ENCODE results near the gene ADRM1.

The ADRM1 gene

DNA sequence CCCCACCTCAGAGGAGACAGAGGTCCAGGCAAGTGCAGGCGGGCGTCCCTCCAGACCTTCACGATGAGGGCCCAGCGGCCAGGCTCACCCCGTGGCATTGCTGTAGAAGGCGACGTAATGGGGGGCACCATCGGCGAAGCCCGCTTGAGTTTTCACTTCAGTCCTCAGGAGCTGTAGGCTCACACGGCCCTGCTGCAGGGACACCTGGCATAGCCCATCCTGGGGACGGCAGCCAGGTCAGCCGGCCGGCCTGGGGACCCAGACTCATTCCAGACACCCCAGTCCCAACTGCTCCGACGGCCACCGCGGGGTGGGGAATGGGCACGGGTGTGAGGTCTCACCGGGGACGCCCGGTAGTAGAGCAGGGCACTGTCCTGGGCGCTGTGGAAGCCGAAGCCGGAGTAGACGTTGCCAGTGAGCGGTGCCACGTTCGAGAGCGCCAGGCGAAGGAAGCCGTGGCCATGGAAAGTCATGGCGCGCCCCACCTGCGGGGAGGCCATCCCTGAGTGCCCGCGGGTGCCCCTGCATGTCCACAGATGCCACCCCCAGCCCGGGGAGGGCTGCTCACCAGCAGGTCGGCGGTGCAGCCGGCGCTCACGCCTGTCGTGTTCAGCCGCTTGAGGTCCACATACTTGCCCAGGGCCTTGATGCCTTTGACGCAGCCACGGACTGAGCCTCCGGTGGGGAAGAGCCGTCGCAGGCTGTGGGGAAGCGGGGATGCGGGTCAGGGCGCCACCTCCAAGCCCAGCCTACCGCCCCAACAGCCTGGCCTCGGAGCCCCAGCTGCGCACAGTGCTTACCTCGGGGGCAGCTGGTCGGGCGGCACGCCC lies 9.2 kb downstream of the ADRM1 start:
- no peak for DNase-seq (ENCODE audit: low read depth, low spot score)

DNA sequence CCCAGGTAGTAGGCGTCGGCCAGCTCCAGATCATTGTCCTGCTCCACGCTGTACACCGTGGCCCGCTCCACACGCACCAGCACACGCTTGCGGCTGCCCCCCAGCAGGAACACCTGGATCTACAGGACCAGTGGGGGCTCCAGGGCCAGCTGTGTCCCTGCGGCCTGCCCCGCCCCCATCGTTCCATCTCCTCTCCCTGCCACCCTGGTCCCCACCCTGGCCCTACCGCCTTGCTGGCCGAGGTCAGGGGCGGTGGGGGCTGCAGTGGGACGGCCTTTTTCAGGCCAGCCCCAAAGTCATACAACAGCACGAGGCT lies 9.8 kb downstream of the ADRM1 start:
- no peak for DNase-seq (ENCODE audit: low read depth, low spot score)

DNA sequence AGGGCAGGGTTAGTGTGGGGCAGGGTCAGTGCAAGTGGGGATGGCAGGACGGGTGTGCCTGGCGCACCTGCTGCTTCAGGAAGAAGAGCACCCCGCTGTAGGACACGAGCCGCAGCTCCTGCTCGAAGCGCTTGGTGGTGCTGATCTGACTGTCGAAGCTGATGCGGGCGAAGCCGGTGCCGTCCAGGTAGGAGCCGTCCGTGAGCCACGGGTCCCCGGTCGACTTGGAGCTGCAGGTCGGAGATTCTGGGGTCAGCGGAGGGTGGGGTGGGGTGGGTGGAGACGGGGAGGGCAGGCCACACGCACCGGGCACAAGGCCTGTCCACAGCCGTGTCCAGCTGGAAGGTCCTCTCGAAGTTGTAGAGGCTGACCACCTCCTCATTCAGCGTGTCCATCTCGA lies 10.2 kb downstream of the ADRM1 start:
- no peak for DNase-seq (ENCODE audit: low read depth, low spot score)

DNA sequence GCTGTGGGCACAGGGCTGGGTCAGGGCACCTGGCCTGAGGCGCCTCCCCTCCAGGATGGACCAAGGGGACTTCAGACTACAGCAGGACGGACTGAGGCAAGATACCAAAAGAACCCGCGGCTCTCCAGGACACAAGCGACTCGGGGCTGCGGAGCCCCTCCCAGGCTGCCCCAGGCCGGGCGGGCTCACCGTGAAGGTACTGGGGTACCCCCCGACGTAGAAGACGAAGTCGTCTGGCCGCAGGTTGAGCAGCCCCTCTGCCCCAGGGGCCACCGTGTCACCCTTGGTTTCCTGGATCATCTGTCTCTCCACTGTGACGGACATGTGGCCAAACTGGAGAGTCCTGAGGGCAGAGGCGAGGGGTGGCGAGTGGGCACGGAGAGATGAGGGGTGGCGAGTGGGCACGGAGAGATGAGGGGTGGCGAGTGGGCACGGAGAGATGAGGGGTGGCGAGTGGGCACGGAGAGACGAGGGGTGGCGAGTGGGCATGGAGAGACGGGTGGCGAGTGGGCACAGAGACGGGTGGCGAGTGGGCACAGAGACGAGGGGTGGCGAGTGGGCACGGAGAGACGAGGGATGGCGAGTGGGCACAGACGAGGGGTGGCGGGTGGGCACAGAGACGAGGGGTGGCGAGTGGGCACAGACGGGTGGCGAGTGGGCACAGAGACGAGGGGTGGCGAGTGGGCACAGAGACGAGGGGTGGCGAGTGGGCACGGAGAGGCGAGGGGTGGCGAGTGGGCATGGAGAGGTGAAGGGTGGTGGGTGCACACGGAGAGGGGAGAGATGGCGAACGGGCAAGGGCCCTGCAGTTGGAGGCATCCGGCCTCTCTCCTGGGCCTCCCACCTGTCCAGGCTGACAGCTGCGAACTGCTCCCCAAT lies 10.9 kb downstream of the ADRM1 start:
- no peak for DNase-seq (ENCODE audit: low read depth, low spot score)

DNA sequence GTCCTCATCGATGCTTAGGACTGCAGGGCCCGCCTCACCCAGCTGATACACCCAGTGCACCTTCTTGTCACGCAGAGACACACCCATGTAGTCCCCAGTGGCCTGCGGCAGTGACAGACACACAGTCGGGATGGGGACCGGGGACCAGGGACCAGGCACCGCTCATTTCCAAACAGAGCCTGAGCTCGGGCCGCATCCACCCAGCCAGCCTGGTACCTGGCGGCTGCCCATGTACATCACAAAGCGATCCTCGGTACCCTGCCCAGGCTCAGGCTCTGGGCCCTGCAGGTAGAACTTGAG lies 11.5 kb downstream of the ADRM1 start:
- no peak for DNase-seq (ENCODE audit: low read depth, low spot score)

DNA sequence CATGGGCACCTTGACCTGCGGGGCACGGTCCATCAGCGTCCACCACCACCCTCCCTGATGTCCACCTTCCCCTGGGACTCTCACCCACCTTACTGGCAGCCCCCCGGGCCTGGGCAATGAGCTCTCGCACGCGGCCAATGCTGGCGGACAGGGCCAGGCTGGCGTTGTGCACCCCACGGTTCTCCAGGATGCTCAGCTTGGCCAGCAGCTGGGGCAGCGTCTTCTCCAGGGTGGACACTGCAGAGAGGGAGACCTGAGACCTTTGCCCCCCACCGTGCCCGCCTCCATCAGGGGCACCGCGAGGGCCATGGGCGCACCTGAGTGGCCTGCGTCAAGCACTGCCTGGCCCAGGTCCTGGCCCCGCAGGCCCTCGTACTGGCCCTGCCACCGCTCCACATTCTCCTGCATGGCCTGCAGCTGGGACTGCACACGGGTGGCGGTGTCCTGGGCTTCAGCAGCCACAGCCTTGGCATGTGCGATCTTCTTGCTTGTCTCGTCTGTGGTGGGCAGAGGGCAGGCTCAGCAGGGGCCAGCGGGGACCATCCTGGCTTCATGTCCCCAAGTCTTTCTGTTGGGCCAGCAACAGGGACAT lies 12.0 kb downstream of the ADRM1 start:
- no peak for DNase-seq (ENCODE audit: low read depth, low spot score)

DNA sequence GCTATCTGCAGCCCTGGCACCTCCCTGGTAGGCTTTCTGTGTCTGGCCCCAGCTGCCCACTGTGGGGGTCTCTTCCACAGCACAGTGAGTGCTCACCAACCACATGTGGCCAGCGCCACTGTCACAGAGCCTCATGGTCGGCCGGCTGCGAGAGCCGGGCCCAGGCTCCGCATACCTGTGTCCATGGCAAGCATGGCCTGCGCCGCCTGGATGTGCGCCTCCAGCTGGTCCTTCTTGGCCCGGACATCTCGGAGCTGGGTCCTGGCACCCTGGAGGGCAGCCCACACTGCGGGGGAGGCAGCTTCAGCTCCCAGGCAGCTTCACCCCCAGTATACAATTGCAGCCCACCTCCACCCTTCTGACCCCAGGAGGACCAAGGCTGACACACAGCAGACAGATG lies 13.0 kb downstream of the ADRM1 start:
- DNase-seq (ENCODE audit: low read depth, low spot score) = no peak

DNA sequence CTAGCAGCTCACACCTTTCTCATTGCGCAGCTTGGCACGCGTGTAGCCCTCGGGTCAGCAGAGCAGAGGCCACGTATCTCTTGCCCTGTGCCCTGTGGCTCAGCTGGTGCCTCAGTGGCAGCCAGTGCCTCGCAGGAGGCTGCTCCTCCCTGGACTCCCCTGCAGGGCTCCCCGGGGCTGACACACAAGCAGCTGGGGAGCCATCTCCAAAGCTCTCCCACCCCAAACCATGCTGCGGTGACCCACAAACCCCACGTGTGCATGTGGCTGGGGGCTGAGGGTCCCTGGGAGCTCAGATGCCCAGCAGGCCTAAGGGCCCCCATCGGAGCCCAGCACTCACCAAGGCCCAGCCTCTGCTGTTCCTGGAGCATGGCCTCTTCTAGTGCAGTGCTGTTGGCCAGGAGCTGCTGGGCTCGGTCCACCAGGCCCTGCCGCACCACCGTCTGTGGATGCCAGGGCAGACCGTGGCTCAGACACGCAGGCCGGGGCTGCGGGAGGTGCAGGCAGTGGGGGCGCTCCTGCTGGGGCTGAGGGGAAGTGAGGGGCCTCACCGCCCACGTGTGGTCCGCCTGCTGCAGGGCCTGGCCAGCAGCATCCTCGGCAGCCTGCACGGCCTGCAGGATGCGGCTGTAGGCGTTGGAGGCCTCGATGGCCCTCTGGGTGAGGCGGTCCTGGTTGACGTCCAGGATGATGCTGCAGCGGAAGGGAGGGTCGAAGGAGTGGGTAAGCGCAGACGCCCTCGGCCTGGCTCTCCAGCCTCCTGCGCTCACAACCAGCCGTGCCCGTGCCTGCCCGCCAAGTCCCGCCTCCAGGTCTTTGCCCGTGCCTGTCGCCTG lies 13.8 kb downstream of the ADRM1 start:
- DNase-seq (ENCODE audit: low read depth, low spot score) = no peak

DNA sequence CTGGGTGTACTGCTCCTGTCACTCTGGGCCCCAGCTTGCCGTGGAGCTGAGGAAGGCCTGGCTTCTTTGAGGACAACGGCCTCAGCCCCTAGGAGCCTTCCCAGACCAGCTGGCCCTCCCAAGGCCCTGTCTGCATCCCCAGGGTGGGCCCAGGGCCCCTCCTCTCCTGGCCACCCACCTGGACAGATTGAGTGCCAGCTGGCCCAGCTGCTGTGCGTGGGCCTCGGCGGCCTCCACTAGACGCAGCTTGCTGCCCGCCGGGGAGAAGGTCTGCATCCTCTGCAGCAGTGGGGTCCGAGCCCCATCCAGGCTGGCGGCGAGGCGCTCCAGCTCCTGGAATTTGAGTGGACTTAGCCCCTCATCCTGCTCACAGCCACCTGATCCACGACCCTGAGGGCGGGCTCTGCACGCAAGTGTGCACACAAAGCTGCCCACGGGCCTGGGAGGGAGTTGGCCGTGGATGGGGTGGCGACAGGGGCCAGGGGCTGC lies 14.4 kb downstream of the ADRM1 start:
- no peak for DNase-seq (ENCODE audit: low read depth, low spot score)

DNA sequence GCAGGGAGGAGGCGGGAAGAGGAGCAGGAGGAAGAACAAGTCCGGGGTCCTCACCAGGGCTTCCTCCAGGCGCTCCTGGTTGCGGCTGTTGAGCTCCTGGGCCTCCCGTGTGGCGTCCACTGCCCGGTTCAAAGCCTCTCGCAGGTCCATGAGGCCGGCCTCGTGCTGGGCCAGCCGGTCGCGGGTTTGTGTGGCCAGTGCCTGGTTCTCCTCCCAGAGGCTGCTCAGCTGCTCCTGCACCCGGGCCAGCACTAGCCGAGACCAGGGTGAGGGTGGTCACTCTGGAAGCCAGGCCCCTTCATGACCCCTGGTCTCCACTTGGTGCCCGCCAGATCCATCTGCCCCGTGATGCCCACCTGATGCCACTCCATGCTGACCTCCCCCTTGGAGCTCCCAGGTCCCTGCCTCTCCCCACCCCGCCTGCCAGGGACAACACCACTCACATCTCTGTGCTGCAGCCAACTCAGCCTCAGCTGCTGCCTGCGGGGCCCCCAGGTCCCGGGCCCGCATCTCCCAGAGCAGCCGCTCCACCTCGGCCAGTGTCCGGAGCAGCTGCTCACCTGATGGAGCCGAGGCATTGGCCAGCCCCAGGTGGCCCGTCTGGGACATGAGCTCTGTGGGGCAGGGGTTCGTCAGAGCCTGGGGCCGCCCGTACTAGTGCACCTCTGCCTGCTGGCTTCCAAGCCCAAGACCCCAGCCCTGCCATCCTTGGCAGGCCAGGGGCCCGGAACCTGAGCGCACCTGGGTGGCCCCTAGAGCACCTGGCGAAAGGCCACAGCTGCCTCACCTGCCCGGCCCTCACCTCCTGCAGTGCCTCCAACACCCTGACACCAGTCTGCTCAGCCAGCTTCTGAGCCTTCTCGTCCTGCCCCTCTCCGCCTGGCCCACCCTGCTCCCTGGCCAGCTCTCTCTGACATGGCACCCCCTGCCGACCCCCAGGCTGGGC lies 15.9 kb downstream of the ADRM1 start:
- no peak for DNase-seq (ENCODE audit: low read depth, low spot score)

DNA sequence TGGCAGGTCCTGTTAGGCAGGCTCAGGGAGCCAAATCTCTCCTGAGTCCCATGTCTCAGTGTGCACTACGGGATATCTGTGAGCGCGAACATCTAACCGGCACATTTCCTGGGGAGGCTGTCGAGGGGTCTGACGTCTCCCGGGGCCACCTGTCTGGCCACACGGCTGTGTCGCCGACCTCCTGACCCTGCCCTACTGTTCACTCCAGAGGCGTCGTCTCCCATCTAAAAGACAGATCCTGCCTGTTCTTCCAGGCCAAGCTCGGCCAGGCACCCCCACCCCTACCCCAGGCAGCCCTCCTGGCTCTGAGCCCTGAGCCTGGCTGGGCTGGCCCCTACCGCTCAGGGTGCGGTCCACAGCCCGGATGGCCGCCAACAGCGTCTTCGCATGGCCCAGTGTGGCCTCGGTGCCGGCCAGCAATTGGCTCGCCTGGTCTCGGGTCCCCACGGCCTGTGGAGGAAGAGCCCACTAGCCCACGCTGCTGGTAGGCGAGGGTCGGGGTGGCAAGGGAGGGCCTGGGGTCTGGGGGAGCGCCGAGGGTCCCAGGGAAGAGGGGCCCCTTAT lies 16.6 kb downstream of the ADRM1 start:
- DNase-seq (ENCODE audit: low read depth, low spot score) = no peak

DNA sequence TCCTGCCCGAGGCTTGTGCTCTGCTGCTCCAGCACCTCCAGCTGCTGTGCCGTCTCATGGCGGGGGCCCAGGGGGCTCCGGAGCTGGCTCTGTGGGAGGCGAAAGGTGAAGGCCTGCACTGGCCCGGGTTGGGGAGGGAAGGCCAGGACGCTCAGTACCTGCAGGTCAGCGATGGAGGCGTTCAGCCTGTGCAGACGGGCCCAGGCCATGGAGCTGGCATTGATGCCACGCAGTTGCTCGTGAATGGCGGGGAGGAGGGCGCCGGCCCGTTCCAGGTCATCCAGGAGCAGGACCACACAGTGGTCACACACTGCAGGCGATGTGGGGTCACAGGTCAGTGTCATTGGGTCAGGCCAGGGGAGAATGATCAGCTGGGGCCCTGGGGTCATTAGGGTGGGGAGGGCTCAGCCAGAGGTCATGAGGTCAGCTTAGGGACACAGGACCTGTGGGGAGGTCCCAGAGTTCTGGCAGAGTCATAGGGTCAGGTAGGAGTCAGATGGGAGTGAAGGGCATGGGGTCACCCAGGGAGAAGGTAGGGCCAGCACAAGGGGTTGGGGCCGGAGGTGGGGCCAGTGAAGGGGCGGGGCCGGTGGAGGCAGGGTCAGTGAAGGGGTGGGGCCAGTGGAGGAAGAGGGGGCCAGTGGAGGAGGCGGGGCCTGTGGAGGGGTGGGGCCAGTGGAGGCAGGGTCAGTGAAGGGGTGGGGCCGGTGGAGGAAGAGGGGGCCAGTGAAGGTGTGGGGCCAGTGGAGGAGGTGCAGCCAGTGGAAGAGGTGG lies 18.0 kb downstream of the ADRM1 start:
- no peak for DNase-seq (ENCODE audit: low read depth, low spot score)

DNA sequence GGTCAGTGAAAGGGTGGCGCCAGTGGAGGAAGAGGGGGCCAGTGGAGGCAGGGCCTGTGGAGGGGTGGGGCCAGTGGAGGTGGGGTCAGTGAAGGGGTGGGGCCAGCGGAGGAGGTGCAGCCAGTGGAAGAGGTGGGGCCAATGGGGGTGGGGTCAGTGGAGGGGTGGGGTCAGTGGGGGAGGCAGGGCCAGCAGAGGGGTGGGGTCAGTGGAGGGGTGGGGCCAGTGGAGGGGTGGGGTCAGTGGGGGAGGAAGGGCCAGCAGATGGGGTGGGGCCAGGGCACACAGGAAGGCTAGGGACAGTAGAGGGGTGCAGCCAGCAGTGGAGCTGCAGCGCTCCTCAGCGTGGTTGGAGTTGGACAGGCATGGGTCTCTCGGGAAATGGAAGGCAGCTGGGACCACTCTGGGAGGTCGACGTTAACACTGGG lies 18.7 kb downstream of the ADRM1 start:
- DNase-seq (ENCODE audit: low read depth, low spot score) = no peak

DNA sequence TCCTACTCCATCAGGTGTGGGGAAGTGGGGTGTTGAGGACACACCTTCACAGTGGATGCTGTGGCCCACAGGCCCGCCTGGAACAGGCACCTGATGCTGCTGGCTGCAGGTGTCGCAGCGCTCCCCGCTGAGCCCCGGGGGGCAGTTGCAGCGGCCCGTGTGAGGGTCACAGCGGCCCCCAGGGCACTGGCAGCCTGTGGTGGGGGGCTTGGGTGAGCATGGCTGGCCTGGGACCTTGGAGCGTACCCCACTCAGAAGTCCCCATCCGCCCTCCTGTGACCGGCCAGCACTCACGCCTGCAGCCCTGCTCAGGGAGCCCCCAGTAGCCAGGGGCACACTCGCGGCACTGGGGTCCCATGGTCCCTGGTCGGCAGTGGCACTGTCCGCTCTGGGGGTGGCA lies 19.2 kb downstream of the ADRM1 start:
- no peak for DNase-seq (ENCODE audit: low read depth, low spot score)

DNA sequence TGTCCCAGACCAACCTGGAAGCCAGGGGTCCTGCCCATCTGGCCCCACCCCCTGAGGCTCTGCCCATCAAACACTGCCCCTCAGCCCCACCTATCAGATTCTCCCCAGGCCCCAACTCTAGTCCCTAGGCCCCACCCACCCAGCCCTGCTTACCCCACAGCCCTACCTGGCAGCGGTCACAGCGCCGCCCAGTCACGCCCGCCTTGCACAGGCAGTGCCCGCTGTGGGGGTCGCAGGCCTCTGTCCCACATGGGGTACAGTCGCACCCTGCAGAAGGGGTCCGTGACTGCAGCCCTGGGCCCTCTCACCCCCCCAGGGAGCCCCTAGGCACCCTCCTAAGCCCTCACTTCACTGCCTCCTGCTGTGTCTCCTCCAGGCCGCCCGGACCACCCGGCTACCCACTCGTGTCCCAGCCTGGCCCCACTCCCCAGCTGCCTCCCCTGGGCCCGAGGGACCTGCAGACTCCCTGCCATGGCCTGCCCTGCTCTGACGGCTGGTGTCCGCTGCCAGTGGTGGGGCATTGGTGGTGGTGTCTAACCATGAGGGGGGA lies 19.8 kb downstream of the ADRM1 start:
- DNase-seq (ENCODE audit: low read depth, low spot score) = no peak

DNA sequence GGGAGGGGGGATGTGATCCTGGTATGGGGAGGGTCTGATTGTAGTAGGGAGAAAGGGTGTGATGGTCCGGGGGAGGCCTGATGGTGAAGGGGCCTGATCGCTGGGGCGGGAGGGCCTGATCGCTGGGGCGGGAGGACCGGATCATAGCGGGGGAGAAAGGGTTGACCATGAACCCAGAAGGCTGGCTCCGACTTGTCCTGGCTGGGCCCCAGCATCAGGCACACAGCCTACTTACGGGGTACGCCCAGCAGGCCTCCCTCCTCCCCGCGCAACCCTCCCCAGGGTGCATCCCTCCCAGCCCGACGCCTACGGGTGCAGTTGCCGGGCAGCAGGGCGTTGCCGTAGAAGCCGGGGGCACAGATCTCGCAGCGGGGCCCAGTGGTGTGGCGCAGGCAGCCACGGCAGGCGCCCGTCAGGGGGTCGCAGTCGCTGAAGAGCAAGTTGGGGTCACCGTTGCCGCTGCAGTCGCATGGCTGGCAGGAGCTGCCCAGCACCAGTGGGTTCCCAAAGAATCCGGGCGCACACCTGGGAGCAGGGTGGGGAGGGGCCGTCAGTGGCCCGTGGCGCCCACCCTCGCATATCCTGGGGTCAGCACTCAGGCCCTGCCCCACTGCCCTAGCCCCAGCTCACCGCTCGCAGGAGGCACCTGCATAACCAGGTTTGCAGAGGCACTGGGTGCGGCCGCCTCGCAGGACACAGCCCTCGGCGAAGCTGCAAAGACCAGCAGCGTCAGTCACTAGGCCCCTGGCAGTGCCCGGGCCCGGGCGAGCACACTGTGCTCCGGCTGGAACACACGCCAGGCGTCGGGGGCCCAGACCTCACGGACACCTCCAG lies 20.6 kb downstream of the ADRM1 start:
- DNase-seq (ENCODE audit: low read depth, low spot score) = no peak

DNA sequence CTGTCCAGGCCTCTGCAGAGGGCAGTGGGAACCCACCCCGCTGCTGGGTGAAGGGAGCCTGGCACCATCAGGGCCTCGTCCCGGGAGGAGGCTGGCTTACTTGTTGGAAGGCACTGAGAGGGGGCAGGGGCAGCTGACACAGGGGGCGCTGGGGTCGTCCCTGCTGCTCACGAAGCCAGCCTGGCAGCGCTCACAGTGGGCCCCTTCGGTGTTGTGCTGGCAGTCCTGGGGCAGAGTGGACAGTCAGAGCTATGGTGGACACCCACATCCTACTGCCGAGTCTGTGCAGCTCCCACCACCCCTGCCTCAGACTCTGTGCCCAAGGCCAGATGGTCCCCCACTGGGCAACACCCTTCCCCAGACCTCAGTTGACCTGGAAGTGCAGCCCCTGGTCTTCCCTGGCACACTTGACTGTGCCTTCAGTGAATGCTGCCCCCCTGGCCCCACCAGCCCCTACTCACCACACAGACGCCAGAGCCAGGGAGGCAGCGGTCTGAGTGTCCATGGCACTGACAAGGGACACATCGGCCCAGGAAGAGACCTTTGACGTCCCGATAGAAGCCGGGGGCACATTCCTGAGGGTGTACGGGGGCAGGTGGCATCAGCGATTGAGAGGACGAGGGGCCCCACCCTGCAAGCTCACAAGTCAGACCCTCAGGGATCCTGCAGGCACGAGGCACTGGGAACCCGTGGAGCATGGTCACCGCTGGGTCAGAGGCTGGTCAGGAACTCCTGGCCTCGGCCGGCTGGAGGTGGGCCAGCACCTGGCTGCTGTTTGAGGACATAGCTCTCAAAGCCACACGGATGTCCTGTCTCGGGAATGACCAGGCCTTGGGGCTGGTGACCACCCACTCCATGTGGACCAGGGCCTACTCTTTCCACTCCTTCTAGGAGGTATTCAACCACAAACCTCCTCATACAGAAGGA lies 21.4 kb downstream of the ADRM1 start:
- no peak for DNase-seq (ENCODE audit: low read depth, low spot score)

Data from iPS DF 19.7 (cell line).